Mucosa of descending colon (tissue), 3 donors: ENCODE data around the gene PTGS2. TPM values are rescaled to one million over a fixed set of nuclear protein-coding genes. Genes with fewer than 3 reads are reported as not detected.

Experiments used
- ATAC-seq: fragments of 200-7000 bp; cut with Tn5 transposase; one replicate; pipeline ENCODE4 v1.9.1; 2020; ENCODE audit warnings: mild to moderate bottlenecking, moderate library complexity
- DNase-seq, 3 donors: peaks; one replicate each; pipeline ENCODE4 v3.0.0-alpha.2; 2020
- H3K36me3 ChIP-seq: fragments of 200-600 bp; one replicate; pipeline ENCODE4 v1.8.0; 2021; ENCODE audit warnings: low read depth, mild to moderate bottlenecking
- H3K4me1 ChIP-seq: fragments of 200-600 bp; one replicate; pipeline ENCODE4 v1.8.0; 2021; ENCODE audit warnings: low read depth, mild to moderate bottlenecking
- H3K4me3 ChIP-seq: fragments of 200-600 bp; one replicate; pipeline ENCODE4 v1.8.0; 2021; ENCODE audit warnings: mild to moderate bottlenecking
- H3K9me3 ChIP-seq: fragments of 200-600 bp; one replicate; pipeline ENCODE4 v1.8.0; 2021; ENCODE audit warnings: mild to moderate bottlenecking
- intact Hi-C, 2 donors: fragments of 100-400 bp; cut with DNase I in 1 of 2; cut with micrococcal nuclease in 1 of 2; formaldehyde crosslinking; loops; one replicate each; pipeline versions ENCODE4 v1.11.0 to v1.11.1; 2022; cut with DNase I, micrococcal nuclease
- total RNA-seq, 3 donors: library from RNA; stranded (reverse); fragmentation: NEBNext Ultra II Directional in 2 of 3; extraction: Animal tissue kit (Norgen Biotek cat#: 25700) in 2 of 3; gene quantifications; one replicate each; pipeline versions ENCODE4 v1.2.1 to v1.2.4, GENCODE V29; 2021 to 2023
- TF ChIP-seq, protein P1 (sequence below): fragments of 200-600 bp; IDR thresholded peaks from one replicate; pipeline ENCODE4 v1.8.0; 2022; ENCODE audit warnings: antibody characterized with exemption, mild to moderate bottlenecking
- donor health status: DM: no; HTN: no; CAD: no; lungs with moderate emphysema.
- donor health status: DM: no; HTN: no; CAD: no.
- donor health status: DM: no; HTN: yes; CAD: no.

The PTGS2 gene
- total RNA-seq, 3 donors from 2014 or later: 0.75 to 36.6 (median 8.4) TPM

DNA sequence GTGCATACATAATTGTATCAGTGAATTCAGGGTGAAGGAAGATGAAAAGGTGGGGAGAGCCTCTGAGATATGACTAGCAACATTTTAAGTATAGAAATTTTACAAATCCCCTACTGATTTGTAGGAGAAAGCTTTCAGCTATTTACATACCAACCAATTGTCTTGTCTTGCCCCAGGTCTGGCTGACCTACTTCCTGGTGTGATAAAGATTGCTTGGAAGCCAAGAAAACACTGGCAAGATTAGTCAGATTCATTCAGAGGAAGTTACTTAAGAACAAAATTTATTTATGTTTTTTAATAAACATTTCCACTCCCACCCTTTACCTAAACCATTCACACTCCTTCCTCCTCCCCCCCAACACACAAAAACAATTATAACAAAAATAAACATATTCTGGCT, 17.5 kb downstream of the PTGS2 start:
- intact Hi-C loops: no loop called here

DNA sequence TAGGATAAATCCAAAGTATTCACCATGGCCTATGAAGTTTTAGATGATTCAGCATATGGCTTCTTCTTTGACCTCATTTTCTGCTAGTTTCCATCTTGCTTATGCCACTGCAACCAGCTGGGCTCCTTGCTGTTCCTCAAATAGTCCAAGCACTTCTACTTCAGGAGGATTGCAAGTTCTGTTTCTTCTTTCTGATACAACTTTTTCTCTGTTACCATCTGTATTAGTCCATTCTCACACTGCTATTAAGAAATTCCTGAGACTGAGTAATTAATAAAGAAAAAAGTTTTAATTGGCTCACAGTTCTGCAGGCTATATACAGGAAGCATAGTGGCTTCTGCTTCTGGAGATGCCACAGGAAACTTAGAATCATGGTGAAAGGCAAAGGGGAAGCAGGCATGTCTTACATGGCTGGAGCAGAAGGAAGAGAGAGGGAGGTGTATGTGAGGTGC, 20.3 kb downstream of the PTGS2 start:
- no peaks in the 10 kb centered on the region for H3K36me3 ChIP-seq
- H3K4me1 ChIP-seq: no peaks in the 10 kb centered on the region
- H3K4me3 ChIP-seq: no peak overlapping the region
- no peak for ATAC-seq
- TF ChIP-seq, protein P1, sequence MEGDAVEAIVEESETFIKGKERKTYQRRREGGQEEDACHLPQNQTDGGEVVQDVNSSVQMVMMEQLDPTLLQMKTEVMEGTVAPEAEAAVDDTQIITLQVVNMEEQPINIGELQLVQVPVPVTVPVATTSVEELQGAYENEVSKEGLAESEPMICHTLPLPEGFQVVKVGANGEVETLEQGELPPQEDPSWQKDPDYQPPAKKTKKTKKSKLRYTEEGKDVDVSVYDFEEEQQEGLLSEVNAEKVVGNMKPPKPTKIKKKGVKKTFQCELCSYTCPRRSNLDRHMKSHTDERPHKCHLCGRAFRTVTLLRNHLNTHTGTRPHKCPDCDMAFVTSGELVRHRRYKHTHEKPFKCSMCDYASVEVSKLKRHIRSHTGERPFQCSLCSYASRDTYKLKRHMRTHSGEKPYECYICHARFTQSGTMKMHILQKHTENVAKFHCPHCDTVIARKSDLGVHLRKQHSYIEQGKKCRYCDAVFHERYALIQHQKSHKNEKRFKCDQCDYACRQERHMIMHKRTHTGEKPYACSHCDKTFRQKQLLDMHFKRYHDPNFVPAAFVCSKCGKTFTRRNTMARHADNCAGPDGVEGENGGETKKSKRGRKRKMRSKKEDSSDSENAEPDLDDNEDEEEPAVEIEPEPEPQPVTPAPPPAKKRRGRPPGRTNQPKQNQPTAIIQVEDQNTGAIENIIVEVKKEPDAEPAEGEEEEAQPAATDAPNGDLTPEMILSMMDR: no peak
- DNase-seq: no peak
- H3K9me3 ChIP-seq: no peaks in the 10 kb centered on the region
- intact Hi-C loops: no loop called here

More for the DNA sequence above, 17.5 kb downstream of the PTGS2 start:
- Histone ChIP-seq H3K36me3 (no peaks in the 10 kb centered on the region), H3K4me3 (no peak overlapping the region), H3K9me3 (no peaks in the 10 kb centered on the region), H3K4me1 (no peaks in the 10 kb centered on the region)
- ATAC-seq: no peak
- TF ChIP-seq, protein P1: no peak
- DNase-seq: no peak

DNA sequence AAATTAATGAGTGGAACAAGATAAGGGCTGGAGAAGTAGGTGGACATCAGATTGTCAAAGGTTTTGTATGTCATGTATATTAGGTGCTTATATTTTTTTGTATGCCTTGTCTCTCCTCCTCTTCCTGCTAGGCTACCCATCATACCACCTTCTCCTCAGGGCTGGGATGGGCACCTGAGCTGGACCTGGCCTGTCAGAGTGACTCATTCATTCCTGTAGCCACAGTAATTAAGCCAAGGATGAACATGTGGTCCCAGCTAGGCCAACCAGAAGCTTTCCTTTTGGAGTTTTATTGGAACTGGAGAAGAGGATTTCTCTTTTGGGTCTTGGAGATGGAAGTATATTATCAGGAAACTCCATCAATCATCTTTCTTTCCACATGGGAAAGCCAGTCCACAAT, 21.2 kb downstream of the PTGS2 start:
- intact Hi-C loops: no loop called here
- no peaks in the 10 kb centered on the region for H3K36me3 ChIP-seq
- H3K9me3 ChIP-seq: no peaks in the 10 kb centered on the region
- ATAC-seq (no peak), DNase-seq (no peak)
- no peaks in the 10 kb centered on the region for H3K4me1 ChIP-seq
- TF ChIP-seq, protein P1: no peak
- H3K4me3 ChIP-seq: no peak overlapping the region

DNA sequence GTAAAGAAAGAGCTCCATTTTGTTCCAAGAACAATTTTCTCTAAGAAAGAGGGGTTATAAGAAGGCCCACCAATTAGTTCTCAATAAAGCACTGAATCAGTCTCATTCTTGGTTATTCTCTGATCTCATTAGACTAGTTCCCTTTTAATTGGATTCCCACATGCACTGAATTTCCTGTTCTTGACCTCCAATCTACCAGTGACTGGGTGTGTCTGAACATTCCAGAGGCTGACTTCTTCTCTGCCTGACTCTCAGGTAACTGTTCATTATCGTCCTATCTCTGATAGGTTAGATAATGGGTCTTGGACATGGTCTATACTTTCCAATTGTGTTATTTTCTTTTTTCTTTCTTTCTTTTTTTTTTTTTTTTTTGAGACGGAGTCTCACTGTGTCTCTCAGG, 22.7 kb downstream of the PTGS2 start:
- TF ChIP-seq, protein P1: no peak
- H3K4me1 ChIP-seq: no peaks in the 10 kb centered on the region
- no peaks in the 10 kb centered on the region for H3K9me3 ChIP-seq
- ATAC-seq: no peak
- no peak for DNase-seq
- H3K36me3 ChIP-seq: no peaks in the 10 kb centered on the region
- intact Hi-C loops: no loop called here
- H3K4me3 ChIP-seq: no peak overlapping the region

DNA sequence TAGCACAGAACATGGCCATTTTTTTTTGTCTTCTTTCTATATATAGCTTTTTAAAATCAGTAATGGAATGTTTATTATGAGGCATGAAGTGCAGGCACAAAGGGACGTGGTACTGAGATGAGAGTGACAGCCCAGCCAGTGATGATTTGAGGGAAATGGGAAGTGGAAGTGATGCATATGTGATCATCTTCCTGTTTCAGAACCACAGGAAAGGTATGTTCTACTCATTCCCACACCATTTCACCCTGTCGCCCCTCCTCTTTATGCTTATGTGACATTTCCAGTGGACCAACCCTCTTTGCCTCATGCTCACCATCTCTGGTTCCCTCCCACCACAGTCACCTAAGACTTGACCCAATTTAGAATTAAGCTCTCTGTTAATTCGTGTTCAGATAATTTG, 24.3 kb downstream of the PTGS2 start:
- intact Hi-C loops: no loop called here

More for the DNA sequence above, 24.3 kb downstream of the PTGS2 start:
- H3K4me3 ChIP-seq: no peak overlapping the region
- ATAC-seq (peak; percentile 38), DNase-seq (no peak)
- no peaks in the 10 kb centered on the region for H3K4me1 ChIP-seq
- TF ChIP-seq, protein P1: no peak
- H3K36me3 ChIP-seq: no peaks in the 10 kb centered on the region
- H3K9me3 ChIP-seq: no peaks in the 10 kb centered on the region
